DMS79 treated with DMSO at 0.1 percent for 48 hours (cell line): ENCODE data around the gene CCDC89.
"Not testable (repeated sequence)": the region's sequence is repeated elsewhere in the genome, so short reads cannot be mapped to it uniquely, and the experiment has no call there.

ENCODE experiments used
- DNase-seq: peaks from one replicate; lab custom pipeline; 2025; lab: John Stamatoyannopoulos, UW

The CCDC89 gene

GRCh38 chr11:85694385-85694980, 8.5 kb upstream of the CCDC89 start:
- no peak for DNase-seq

- peak; percentile 88 for DNase-seq
Observed at GRCh38 chr11:85685125-85685819, 723 bp downstream of the CCDC89 start.

- no peak for DNase-seq
Observed at GRCh38 chr11:85682330-85683305, 3.4 kb downstream of the CCDC89 start.

DNA sequence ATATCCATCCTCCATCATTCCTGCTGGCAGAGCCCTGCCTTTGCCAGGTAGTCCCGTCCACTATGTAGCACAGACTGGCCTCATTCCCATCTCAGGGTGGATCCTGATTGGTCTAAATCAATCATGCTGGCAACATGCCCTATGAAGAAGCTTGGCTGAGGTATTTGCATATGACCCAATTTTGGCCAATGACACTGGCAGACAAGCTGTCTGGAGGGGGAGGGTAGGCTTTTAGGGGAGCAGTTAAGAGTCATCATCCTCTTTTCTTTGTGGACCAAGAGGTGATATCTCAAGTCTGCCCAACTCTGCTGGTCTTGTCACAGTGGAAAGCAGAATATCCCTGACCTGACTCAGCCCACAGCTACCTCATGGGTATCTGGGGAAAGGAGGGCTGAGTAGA, 5.1 kb downstream of the CCDC89 start:
- no peak for DNase-seq

DNA sequence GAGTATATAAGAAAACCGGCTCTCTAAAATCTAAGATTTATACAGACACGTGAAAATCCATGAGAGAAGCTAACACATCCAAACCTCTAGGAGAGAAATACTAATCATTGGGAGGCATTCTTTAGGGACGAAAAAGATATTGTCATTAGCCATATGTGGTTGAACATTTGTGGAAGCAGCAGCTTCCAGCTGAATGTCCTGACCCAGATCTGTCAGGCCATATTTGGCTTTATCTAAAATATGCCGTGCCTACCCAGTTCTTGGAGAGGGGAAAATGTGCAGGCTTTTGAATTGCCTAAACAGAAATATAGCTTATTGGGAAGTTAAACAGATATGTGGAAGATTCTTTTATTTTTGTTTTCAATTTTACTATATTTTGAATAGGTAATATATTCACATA, 6.4 kb downstream of the CCDC89 start:
- DNase-seq, result no peak

DNA sequence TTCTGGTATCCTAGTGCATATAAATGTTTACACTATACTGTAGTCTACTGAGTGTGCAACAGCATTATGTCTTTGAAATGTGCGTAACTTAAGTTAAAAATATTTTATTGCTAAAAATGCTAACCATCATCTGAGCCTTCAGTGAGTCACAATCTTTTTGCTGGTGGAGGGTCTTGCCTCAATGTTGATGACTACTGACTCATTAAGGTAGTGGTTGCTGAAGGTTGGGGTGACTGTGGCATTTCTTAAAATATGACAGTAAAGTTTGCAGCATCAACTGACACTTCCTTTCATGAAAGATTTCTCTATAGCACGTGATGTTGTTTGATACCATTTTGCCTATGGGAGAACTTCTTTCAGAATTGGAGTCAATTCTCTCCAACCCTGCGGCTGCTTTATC, 12.6 kb downstream of the CCDC89 start:
- no peak for DNase-seq

GRCh38 chr11:85672105-85672902, 13.7 kb downstream of the CCDC89 start:
- no peak for DNase-seq

DNA sequence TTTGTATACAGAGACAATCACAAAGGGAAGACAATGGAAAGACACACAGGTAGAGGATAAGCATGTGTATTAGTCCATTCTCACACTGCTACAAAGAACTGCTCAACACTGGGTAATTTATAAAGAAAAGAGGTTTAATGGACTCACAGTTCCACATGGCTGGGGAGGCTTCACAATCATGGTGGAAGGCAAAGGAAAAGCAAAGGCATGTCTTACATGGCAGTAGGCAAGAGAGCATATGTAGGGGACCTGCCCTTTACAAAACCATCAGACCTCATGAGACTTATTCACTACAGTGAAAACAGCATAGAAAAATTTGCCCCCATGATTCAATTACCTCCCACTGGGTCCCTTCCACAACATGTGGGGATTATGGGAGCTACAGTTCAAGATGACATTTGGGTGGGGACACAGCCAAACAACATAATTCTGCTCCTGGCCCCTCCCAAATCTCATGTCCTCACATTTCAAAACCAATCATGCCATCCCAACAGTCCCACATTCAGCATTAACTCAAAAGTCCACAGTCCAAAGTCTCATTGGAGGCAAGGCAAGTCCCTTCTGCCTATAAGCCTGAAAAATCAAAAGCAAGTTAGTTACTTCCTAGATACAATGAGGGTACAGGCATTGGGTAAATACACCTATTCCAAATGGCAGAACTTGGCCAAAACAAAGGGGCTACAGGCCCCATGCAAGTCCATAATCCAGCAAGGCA, 14.9 kb downstream of the CCDC89 start:
- not testable (repeated sequence) for DNase-seq

GRCh38 chr11:85668157-85668556, 17.8 kb downstream of the CCDC89 start:
- DNase-seq, result no peak

DNA sequence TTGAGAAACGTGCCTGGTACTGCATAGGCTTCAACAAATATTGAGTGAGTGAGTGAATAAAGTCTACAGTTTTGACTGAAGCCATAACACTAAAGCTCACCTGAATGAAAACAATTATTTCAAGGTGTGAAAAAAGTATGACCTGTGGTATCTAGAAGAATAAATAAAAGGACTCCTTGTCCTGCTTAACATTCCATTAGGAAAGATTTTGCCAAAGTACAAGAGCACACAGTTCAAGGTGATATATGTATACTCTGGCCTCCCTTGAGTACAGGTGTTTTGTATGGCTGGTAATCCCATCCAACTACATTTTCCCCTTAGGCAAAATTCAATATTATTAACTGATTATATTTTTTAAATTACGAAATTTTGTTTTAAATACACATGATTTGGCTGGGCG, 19.3 kb downstream of the CCDC89 start:
- no peak for DNase-seq

- peak; percentile 55 for DNase-seq
Observed at GRCh38 chr11:85665733-85666132, 20.3 kb downstream of the CCDC89 start.

GRCh38 chr11:85664615-85665481, 21.1 kb downstream of the CCDC89 start, which contains the start of gene CREBZF:
TSS of gene CREBZF (minus strand) at chr11:85665129. CDS start at chr11:85664875, 254 bp downstream.
- DNase-seq, result peak; percentile 97

- DNase-seq, result peak; percentile 67
Observed at GRCh38 chr11:85663753-85664614, 22.0 kb downstream of the CCDC89 start.

DNA sequence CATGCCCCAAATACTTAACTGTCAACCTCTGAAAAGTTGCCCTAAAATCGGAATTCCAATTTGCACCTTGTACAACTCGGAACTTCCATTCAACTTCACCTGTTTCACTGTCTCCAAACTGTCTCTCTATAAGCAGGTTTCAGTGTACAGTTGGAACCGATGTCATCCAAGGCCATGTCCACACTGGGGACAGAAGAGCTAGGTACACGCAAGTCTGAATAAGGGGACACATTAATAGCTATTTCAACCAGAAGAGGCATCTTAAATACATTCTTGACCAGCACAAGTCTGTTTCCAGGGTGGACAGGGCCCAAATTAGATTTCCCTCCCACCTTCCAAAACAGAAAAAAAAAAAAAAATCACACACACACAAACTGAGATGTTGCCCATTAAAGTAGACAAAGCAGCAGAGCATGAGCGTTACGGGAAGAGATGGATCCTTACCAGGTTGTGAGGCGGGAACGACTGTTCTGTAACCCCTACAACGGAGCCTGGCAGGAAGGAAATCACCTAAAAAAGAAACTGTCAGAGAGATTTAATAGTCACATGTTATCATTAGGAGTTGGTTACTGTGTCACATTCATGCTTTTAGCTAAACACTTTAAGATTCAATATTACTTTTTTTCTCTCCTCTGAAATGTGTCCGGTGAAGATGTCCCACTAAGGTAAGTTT, 22.8 kb downstream of the CCDC89 start:
- peak; percentile 27 for DNase-seq

DNA sequence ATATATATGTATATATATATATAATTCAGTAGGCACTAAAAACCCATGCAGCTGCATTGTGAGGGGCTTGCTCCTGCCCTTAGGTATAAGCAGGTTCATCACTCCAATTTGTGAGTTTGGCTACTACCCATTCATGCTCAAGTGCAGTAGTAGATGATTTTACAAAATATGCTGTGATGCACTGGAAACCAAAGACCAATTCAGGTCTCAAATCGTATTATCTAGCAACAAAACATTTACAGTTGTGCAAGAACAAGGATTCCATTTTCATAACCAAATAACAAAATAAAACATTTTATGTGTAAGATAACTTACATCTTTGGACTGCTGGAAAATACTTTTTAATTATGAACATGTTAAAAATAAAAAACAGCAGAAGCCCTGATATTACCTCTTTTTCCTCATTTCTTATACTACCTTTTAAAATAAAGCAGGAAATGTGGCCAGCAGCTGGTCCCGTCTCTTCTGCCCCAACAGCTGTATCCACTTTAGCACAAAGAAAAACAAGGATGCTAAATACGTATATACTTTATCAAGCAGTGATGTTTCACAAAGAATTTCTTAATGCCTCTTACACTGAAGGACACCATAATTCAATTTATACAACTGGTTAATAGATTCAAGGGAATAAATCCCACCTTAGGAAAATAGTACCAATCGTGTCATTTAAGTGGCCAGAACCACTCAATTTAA, 23.9 kb downstream of the CCDC89 start:
- no peak for DNase-seq

DNA sequence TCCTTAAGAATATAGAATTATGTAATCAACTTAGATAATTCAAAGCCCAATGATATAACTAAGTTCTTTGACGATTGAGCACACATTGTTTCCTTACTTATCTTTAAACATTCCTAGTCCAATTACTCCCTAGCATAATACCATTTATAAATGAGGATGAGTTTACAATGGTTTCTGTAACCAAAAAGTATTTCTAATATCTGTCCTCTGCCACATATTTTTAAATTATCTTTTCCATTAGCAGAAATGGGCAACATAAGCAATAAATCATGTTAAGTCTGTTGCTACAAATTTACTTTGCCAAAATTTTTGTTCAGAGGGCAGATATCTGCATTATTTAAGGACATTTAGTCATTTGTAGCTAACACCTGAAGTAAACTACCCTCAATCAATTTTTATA, 27.8 kb downstream of the CCDC89 start:
- DNase-seq, result no peak

GRCh38 chr11:85656777-85657176, 29.2 kb downstream of the CCDC89 start:
- no peak for DNase-seq

DNA sequence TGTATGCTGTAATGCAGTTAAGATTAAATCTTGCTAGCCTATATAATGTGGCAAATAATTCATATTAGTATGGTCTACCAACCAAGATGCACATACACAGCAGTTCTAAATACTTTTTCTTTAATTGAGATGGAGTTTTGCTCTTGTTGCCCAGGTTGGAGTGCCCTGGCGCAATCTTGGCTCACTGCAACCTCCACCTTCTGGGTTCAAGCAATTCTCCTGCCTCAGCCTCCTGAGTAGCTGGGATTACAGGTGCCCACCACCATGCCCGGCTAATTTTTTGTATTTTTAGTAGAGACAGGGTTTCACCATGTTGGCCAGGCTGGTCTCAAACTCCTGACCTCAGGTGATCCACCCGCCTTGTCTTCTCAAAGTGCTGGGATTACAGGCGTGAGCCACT, 31.7 kb downstream of the CCDC89 start:
- not testable (repeated sequence) for DNase-seq
